H9 (cell line): ENCODE results near the gene NPAS2. TPM values are rescaled to one million over a fixed set of nuclear protein-coding genes. Genes with fewer than 3 reads are reported as not detected.

Experiments used
- DNase-seq: peaks from one replicate; pipeline ENCODE4 v3.0.0-alpha.2; 2017
- H2AFZ ChIP-seq: one replicate; pipeline ENCODE4 v1.6.1; 2013; ENCODE audit warnings: mild to moderate bottlenecking, low read length, control low read depth, moderate library complexity
- H2AK5ac ChIP-seq: 2 replicates; pipeline ENCODE4 v1.6.1; 2013; ENCODE audit warnings: low read length, control low read depth, mixed read lengths; ENCODE audit not compliant: insufficient read length
- H2BK120ac ChIP-seq: one replicate; pipeline ENCODE4 v1.6.1; 2013; ENCODE audit warnings: low read depth, mild to moderate bottlenecking, low read length, control low read depth, inconsistent platforms; ENCODE audit not compliant: poor library complexity, severe bottlenecking
- H2BK12ac ChIP-seq: 2 replicates; pipeline ENCODE4 v1.6.1; 2013; ENCODE audit warnings: low read length, control low read depth, mixed read lengths, low read depth; ENCODE audit not compliant: insufficient read length
- H2BK15ac ChIP-seq: 2 replicates; pipeline ENCODE4 v1.6.1; 2013; ENCODE audit warnings: low read depth, low read length, control low read depth
- H2BK20ac ChIP-seq: one replicate; pipeline ENCODE4 v1.6.1; 2013; ENCODE audit warnings: low read depth, mild to moderate bottlenecking, low read length, control low read depth, inconsistent platforms; ENCODE audit not compliant: poor library complexity, severe bottlenecking
- H2BK5ac ChIP-seq: 2 replicates; pipeline ENCODE4 v1.6.1; 2013; ENCODE audit warnings: low read length, control low read depth, mixed read lengths; ENCODE audit not compliant: insufficient read length
- H3K14ac ChIP-seq: 2 replicates; pipeline ENCODE4 v1.6.1; 2013; ENCODE audit warnings: low read length, control low read depth; ENCODE audit not compliant: insufficient read depth
- H3K18ac ChIP-seq: 2 replicates; pipeline ENCODE4 v1.6.1; 2013; ENCODE audit warnings: low read depth, mild to moderate bottlenecking, mixed read lengths, low read length, control low read depth; ENCODE audit not compliant: insufficient read length
- H3K23ac ChIP-seq: 2 replicates; pipeline ENCODE4 v1.6.1; 2013; ENCODE audit warnings: low read length, control low read depth, mixed read lengths, low read depth; ENCODE audit not compliant: insufficient read length
- H3K23me2 ChIP-seq: 2 replicates; pipeline ENCODE4 v1.6.1; 2013; ENCODE audit warnings: low read depth, mild to moderate bottlenecking, mixed read lengths, low read length, control low read depth; ENCODE audit not compliant: insufficient read length, poor library complexity, severe bottlenecking
- H3K27ac ChIP-seq: 2 replicates; pipeline ENCODE4 v1.5.1; 2013; ENCODE audit warnings: low read length, control low read depth, mixed read lengths, low read depth; ENCODE audit not compliant: insufficient read length
- H3K27me3 ChIP-seq: 2 replicates; pipeline ENCODE4 v1.6.1; 2013; ENCODE audit warnings: low read length, control low read depth, inconsistent platforms; ENCODE audit not compliant: insufficient read depth
- H3K4ac ChIP-seq: 2 replicates; pipeline ENCODE4 v1.6.1; 2013; ENCODE audit warnings: low read depth, mild to moderate bottlenecking, control low read depth, inconsistent platforms, low read length, moderate library complexity
- H3K4me1 ChIP-seq: 2 replicates; pipeline ENCODE4 v1.6.1; 2013; ENCODE audit warnings: low read length, control low read depth, inconsistent platforms; ENCODE audit not compliant: insufficient read depth
- H3K4me2 ChIP-seq: 2 replicates; pipeline ENCODE4 v1.6.1; 2013; ENCODE audit warnings: low read length, control low read depth, mixed read lengths; ENCODE audit not compliant: insufficient read length, insufficient read depth
- H3K56ac ChIP-seq: 2 replicates; pipeline ENCODE4 v1.6.1; 2013; ENCODE audit warnings: low read depth, mild to moderate bottlenecking, mixed read lengths, low read length, control low read depth; ENCODE audit not compliant: insufficient read length
- H3K79me1 ChIP-seq: 2 replicates; pipeline ENCODE4 v1.6.1; 2013; ENCODE audit warnings: low read depth, mild to moderate bottlenecking, moderate library complexity, low read length, control low read depth, inconsistent platforms; ENCODE audit not compliant: insufficient read depth, poor library complexity, severe bottlenecking
- H3K79me2 ChIP-seq: 2 replicates; pipeline ENCODE4 v1.6.1; 2013; ENCODE audit warnings: low read length, control low read depth, inconsistent platforms; ENCODE audit not compliant: insufficient read depth
- H3K9ac ChIP-seq: 2 replicates; pipeline ENCODE4 v1.6.1; 2013; ENCODE audit warnings: low read length, control low read depth, mixed read lengths; ENCODE audit not compliant: insufficient read length; ENCODE audit errors: extremely low read depth
- H3K9me3 ChIP-seq: one replicate; pipeline ENCODE4 v1.6.1; 2013; ENCODE audit warnings: low read depth, low read length, inconsistent platforms; ENCODE audit not compliant: control insufficient read depth
- H3T11ph ChIP-seq: one replicate; pipeline ENCODE4 v1.6.1; 2013; ENCODE audit warnings: mild to moderate bottlenecking, low read length, control low read depth, inconsistent platforms
- H4K20me1 ChIP-seq: one replicate; pipeline ENCODE4 v1.6.1; 2013; ENCODE audit not compliant: control insufficient read depth, insufficient read length, insufficient read depth
- H4K5ac ChIP-seq: 2 replicates; pipeline ENCODE4 v1.6.1; 2013; ENCODE audit warnings: low read depth, mild to moderate bottlenecking, mixed read lengths, low read length, control low read depth; ENCODE audit not compliant: insufficient read length
- H4K8ac ChIP-seq: replicated peaks from 2 replicates; pipeline ENCODE4 v1.6.1; 2013; ENCODE audit warnings: low read length, control low read depth, mixed read lengths, low read depth; ENCODE audit not compliant: insufficient read length
- H4K91ac ChIP-seq: 2 replicates; pipeline ENCODE4 v1.6.1; 2013; ENCODE audit warnings: low read depth, mild to moderate bottlenecking, moderate library complexity, mixed read lengths, low read length, control low read depth; ENCODE audit not compliant: insufficient read length
- H3K27ac Mint-ChIP-seq, 3 experiments: 2 replicates in 2 of 3; 3 replicates in 1 of 3; pipeline ENCODE4 v1.8.0; 2020 to 2021; ENCODE audit warnings: mixed read lengths in 3 of 3, mild to moderate bottlenecking in 1 of 3, moderate library complexity in 1 of 3
- H3K27me3 Mint-ChIP-seq: 2 replicates; pipeline ENCODE4 v1.8.0; 2021; ENCODE audit warnings: low read depth, mild to moderate bottlenecking, moderate library complexity, mixed read lengths
- H3K36me3 Mint-ChIP-seq, 3 experiments: 2 replicates in 2 of 3; 3 replicates in 1 of 3; pipeline ENCODE4 v1.8.0; 2020 to 2021; ENCODE audit warnings: low read depth in 3 of 3, mixed read lengths in 3 of 3; ENCODE audit not compliant: insufficient read depth in 1 of 3
- H3K4me1 Mint-ChIP-seq, 2 experiments: 2 replicates each; pipeline ENCODE4 v1.8.0; 2020; ENCODE audit warnings: mixed read lengths in 2 of 2
- H3K4me3 Mint-ChIP-seq, 2 experiments: 2 replicates in 1 of 2; 3 replicates in 1 of 2; pipeline ENCODE4 v1.8.0; 2020 to 2021; ENCODE audit warnings: mild to moderate bottlenecking in 2 of 2, mixed read lengths in 2 of 2, moderate library complexity in 1 of 2
- H3K9me3 Mint-ChIP-seq, 2 experiments: 2 replicates in 1 of 2; 3 replicates in 1 of 2; pipeline ENCODE4 v1.8.0; 2020; ENCODE audit warnings: mild to moderate bottlenecking in 2 of 2, mixed read lengths in 2 of 2, moderate library complexity in 1 of 2
- WGBS: extraction: QIAGEN DNeasy Blood & Tissue Kit; methylation state at CpG from one replicate; pipeline ENCODE4 v1.1.7; 2013; ENCODE audit warnings: missing lambda C conversion rate, low lambda C conversion rate, mixed read lengths; ENCODE audit not compliant: insufficient read length; ENCODE audit errors: extremely low coverage; 5-methylcytosine and 5-hydroxymethylcytosine counted together
- total RNA-seq: library from RNA; stranded (reverse); gene quantifications from 2 replicates; pipeline ENCODE4 v1.2.1, GENCODE V29; 2021
- TF ChIP-seq, protein P1 (sequence below): fragments of 200-600 bp; sonication (generic); conservative IDR thresholded peaks from 3 replicates; pipeline ENCODE4 v1.8.0; 2021; ENCODE audit warnings: antibody characterized with exemption, mild to moderate bottlenecking

NPAS2 gene
- total RNA-seq, 1 experiment from 2014 or later, result 1.3 TPM

DNA sequence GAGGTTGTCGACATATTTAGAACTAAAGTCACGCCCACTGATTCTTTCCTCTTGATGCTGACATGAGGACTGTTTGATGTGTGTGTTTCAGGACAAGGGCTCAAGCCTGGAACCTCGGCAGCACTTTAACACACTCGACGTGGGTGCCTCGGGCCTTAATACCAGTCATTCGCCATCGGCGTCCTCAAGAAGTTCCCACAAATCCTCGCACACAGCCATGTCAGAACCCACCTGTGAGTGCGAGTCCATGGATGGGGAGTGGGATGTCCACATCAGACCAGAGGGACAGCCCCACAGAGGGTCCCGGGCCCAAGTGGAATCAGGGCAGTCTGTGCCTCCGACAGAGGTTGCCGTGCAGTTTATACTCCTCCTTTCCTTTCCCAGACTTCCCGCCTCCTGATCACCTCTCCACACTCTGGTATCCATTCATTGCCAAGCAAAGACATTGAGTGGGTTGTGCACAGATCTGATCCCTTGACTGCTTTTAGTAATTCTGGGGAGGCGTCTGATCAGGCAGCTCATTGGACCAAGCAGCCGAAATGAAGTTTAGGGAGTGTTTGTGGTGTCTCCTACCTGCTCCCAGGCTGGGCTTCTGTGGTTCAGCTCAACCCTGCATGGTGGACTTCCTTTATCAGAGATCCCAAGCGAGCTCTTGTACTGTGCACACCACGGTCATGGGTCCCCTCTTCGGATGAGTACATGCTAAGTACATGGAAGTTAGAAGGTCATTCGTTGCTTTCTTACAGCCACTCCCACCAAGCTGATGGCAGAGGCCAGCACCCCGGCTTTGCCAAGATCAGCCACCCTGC lies 155.0 kb downstream of the NPAS2 start:
- Mint-ChIP-seq H3K27ac (no peak overlapping the region), H3K36me3 (no peaks in the 10 kb centered on the region), H3K9me3 (no peaks in the 10 kb centered on the region), H3K4me3 (no peak overlapping the region), H3K4me1 (no peaks in the 10 kb centered on the region), H3K27me3 (no peaks in the 10 kb centered on the region)
- Histone ChIP-seq H4K8ac (no peak overlapping the region), H2BK15ac (no peak overlapping the region), H4K5ac (no peak overlapping the region), H2BK5ac (no peak overlapping the region), H3T11ph (no peak overlapping the region), H2BK20ac (no peak overlapping the region), H4K91ac (no peak overlapping the region), H2AFZ (no peak overlapping the region), H3K27me3 (no peaks in the 10 kb centered on the region), H3K9ac (no peak overlapping the region), H4K20me1 (no peaks in the 10 kb centered on the region), H3K4ac (no peak overlapping the region), H3K79me2 (no peaks in the 10 kb centered on the region), H3K14ac (no peak overlapping the region), H3K27ac (no peak overlapping the region), H3K23ac (no peak overlapping the region), H3K4me1 (no peaks in the 10 kb centered on the region), H2BK120ac (no peak overlapping the region), H2BK12ac (no peak overlapping the region), H3K9me3 (no peaks in the 10 kb centered on the region), H2AK5ac (no peak overlapping the region), H3K18ac (no peak overlapping the region), H3K79me1 (no peaks in the 10 kb centered on the region), H3K56ac (no peak overlapping the region), H3K4me2 (no peak overlapping the region), H3K23me2 (no peaks in the 10 kb centered on the region)
- DNase-seq, result no peak
- TF ChIP-seq, protein P1, sequence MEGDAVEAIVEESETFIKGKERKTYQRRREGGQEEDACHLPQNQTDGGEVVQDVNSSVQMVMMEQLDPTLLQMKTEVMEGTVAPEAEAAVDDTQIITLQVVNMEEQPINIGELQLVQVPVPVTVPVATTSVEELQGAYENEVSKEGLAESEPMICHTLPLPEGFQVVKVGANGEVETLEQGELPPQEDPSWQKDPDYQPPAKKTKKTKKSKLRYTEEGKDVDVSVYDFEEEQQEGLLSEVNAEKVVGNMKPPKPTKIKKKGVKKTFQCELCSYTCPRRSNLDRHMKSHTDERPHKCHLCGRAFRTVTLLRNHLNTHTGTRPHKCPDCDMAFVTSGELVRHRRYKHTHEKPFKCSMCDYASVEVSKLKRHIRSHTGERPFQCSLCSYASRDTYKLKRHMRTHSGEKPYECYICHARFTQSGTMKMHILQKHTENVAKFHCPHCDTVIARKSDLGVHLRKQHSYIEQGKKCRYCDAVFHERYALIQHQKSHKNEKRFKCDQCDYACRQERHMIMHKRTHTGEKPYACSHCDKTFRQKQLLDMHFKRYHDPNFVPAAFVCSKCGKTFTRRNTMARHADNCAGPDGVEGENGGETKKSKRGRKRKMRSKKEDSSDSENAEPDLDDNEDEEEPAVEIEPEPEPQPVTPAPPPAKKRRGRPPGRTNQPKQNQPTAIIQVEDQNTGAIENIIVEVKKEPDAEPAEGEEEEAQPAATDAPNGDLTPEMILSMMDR, result no peak
- WGBS, result no CpG with 5 or more reads among the region's 22 CpGs
